Measurements from ENCODE around the gene MRPL44.
"Not testable (repeated sequence)": the region's sequence is repeated elsewhere in the genome, so short reads cannot be mapped to it uniquely, and the experiment has no call there.

Gene MRPL44

GRCh38 chr2:223936862-223937326, 20.4 kb upstream of the MRPL44 start:
- no peak for DNase-seq

- DNase-seq: no peak
These were observed 19.7 kb upstream of the MRPL44 start for GRCh38 chr2:223937535-223937934.

- not testable (repeated sequence) for DNase-seq
These were observed 17.8 kb upstream of the MRPL44 start for GRCh38 chr2:223939438-223939837.

- no peak for DNase-seq
These were observed 15.5 kb upstream of the MRPL44 start for GRCh38 chr2:223941579-223942277.

- no peak for DNase-seq
These were observed 14.1 kb upstream of the MRPL44 start for GRCh38 chr2:223943135-223943534.

GRCh38 chr2:223943561-223944008, 13.7 kb upstream of the MRPL44 start:
- no peak for DNase-seq

GRCh38 chr2:223944166-223944702, 13.0 kb upstream of the MRPL44 start:
- DNase-seq: no peak

- DNase-seq: peak; percentile 55
These were observed 12.3 kb upstream of the MRPL44 start, which contains the start of gene WDFY1 for GRCh38 chr2:223944703-223945531. WDFY1 (minus strand) TSS chr2:223945335; CDS start chr2:223945284, 51 bp downstream.

- DNase-seq: no peak
These were observed 11.5 kb upstream of the MRPL44 start for GRCh38 chr2:223945755-223946154.

GRCh38 chr2:223947711-223948205, 9.5 kb upstream of the MRPL44 start:
- no peak for DNase-seq

- DNase-seq: no peak
These were observed 7.9 kb upstream of the MRPL44 start for GRCh38 chr2:223949241-223949840.

- no peak for DNase-seq
These were observed 6.6 kb upstream of the MRPL44 start for GRCh38 chr2:223950448-223951347.

- no peak for DNase-seq
These were observed 4.8 kb upstream of the MRPL44 start for GRCh38 chr2:223952280-223952968.

GRCh38 chr2:223954401-223954800, 2.9 kb upstream of the MRPL44 start:
- no peak for DNase-seq

GRCh38 chr2:223956300-223956699, 963 bp upstream of the MRPL44 start:
- DNase-seq: no peak

GRCh38 chr2:223959688-223960087, 2.4 kb downstream of the MRPL44 start:
- DNase-seq: no peak

GRCh38 chr2:223967981-223968380, 10.7 kb downstream of the MRPL44 start:
- no peak for DNase-seq

- DNase-seq: no peak
These were observed 12.1 kb downstream of the MRPL44 start for GRCh38 chr2:223969315-223969714.

GRCh38 chr2:223969856-223970255, 12.6 kb downstream of the MRPL44 start:
- no peak for DNase-seq

GRCh38 chr2:223970343-223971128, 13.3 kb downstream of the MRPL44 start:
- DNase-seq: no peak
